Measurements from ENCODE around the gene UBL7. TPM values are rescaled to one million over a fixed set of nuclear protein-coding genes. Genes with fewer than 3 reads are reported as not detected.

The UBL7 gene
- total RNA-seq, 1 experiment from 2014 or later, result 83.9 TPM

Other genes with a start within 250 kb of the UBL7 start
- gene CCDC33, start 224.8 kb downstream of the UBL7 start, total RNA-seq (2014; rRNA removed; shearing (Covaris generic)), result 2.0 and 2.8 TPM in 2 replicates
- gene CYP11A1, start 93.5 kb downstream of the UBL7 start, total RNA-seq (2014; rRNA removed; shearing (Covaris generic)), result not detected in 2 replicates
- 0.53 and 0.91 TPM in 2 replicates for gene SEMA7A, start 27.2 kb downstream of the UBL7 start, total RNA-seq (2014; rRNA removed; shearing (Covaris generic))
- 1.0 and 2.7 TPM in 2 replicates for gene ARID3B, start 80.1 kb upstream of the UBL7 start, total RNA-seq (2014; rRNA removed; shearing (Covaris generic))
- gene CLK3, start 154.7 kb upstream of the UBL7 start, total RNA-seq (2014; rRNA removed; shearing (Covaris generic)), result 46.1 and 54.9 TPM in 2 replicates
- 6.1 and 6.2 TPM in 2 replicates for gene EDC3, start 234.9 kb upstream of the UBL7 start, total RNA-seq (2014; rRNA removed; shearing (Covaris generic))

Data from H4 (cell line).